ENCODE measurements around the gene CNTNAP2. TPM values are rescaled to one million over a fixed set of nuclear protein-coding genes. Genes with fewer than 3 reads are reported as not detected.

The CNTNAP2 gene
- total RNA-seq = under 1 TPM in 1 of 2 experiments, not detected in 1; 0.14 TPM

DNA sequence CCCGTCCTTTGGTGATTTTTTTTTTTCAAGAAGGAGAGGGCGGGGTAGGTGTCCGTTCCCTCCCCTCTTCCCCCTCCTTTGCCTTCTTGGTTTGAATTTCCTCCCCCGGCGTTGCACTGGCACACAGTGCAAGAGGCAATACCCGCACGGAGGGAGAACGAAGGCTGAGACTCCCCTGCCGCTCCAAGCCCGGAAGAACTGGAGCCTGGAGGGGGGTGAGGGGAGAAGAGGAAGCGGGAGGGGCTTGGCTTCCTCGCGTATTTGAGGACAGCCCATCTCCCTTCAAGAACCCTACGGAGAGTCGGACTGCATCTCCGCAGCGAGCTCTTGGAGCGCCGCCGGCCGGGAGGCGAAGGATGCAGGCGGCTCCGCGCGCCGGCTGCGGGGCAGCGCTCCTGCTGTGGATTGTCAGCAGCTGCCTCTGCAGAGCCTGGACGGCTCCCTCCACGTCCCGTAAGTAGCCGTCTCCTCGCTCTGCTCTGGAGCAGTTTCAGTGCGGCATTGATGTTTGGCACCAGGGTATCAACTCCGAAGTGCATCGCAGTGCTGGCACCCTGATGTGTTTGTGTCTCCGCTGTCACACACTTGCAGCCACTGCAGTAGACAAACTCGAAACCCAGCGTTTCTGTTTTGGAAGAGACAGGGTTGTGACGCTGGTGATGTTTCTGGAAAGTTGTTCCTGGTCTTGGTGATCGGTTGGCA is at the start of gene CNTNAP2:
Gene CNTNAP2 (plus strand): TSS at position 281 of the 702 bp plus-strand sequence. CDS start 76 bp downstream, at position 357.
- CTCF ChIA-PET = no interaction called here
- intact Hi-C loops (cut with micrococcal nuclease) = no loop called here
- Mint-ChIP-seq H3K4me3 (peak within 1 kb of the TSS; percentile 66), H3K27me3 (ENCODE audit: low read depth) (peaks cover 29% of the 10 kb centered on the region), H3K36me3 (ENCODE audit: low read depth) (no peaks in the 10 kb centered on the region), H3K9me3 (no peaks in the 10 kb centered on the region), H3K4me1 (ENCODE audit: low read depth) (peaks cover 15% of the 10 kb centered on the region), H3K27ac (no peak within 1 kb of the TSS)
- DNase-seq = no peak

DNA sequence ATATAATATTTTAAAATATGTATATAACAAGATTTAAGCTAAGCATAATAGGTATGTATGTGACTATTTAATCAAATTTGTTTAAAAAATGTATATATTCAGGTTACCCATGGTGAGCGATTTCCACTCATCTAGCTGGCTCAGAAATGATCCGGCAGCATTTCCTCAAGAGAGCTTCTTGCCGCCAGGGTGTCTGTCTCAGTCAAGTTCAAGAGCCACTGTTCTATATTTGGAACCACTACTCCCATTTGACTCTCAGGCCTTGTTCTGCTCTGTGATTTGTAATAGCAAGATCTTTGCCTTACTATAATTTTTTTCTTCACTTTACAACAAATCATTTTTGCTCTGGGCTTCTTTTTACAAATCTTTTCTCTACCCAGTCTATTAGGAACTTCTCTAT is 48.7 kb upstream of the CNTNAP2 start:
- no peaks in the 10 kb centered on the region for H3K27me3 Mint-ChIP-seq (ENCODE audit: low read depth)
- CTCF ChIA-PET = interaction anchor here (1.1 kb wide), 1 partner anchor 23 kb away, joined by 4 read pairs; no protein-coding TSS in a partner anchor
- DNase-seq = no peak
- intact Hi-C loops (cut with micrococcal nuclease) = no loop called here
- H3K9me3 Mint-ChIP-seq = no peaks in the 10 kb centered on the region
- H3K4me1 Mint-ChIP-seq (ENCODE audit: low read depth) = no peaks in the 10 kb centered on the region
- no peak overlapping the region for H3K4me3 Mint-ChIP-seq
- no peak overlapping the region for H3K27ac Mint-ChIP-seq
- H3K36me3 Mint-ChIP-seq (ENCODE audit: low read depth) = no peaks in the 10 kb centered on the region

DNA sequence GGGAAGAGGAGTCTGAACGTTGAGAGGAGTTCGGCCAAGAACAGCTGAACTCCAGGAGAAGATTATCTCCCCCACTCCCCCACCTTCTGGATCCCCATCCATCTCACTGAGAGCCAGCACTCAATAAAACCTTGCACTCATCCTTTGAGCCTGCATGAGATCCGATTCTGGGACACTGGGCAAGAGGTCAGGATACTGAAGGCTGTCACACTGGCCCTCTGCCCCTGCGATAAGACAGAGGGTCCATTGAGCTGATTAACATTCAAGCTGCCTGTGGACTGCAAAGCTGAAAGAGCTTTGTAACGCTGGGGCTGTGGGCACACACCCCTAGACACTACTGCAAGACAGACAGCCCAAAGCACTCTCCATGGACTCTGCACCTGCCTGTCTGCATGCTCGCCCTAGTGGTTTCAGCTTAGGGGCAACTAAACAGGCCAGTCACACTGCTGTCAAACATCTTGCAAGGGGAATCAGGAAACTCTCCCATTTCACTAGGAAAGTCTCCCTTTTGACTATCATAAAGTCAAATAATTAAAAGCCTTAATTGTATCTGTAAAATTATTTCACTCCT is 42.3 kb upstream of the CNTNAP2 start:
- Mint-ChIP-seq H3K36me3 (ENCODE audit: low read depth) (no peaks in the 10 kb centered on the region), H3K27me3 (ENCODE audit: low read depth) (no peaks in the 10 kb centered on the region), H3K27ac (no peak overlapping the region), H3K4me1 (ENCODE audit: low read depth) (no peaks in the 10 kb centered on the region), H3K9me3 (no peaks in the 10 kb centered on the region), H3K4me3 (no peak overlapping the region)
- no peak for DNase-seq
- intact Hi-C loops (cut with micrococcal nuclease) = no loop called here
- CTCF ChIA-PET = no interaction called here

DNA sequence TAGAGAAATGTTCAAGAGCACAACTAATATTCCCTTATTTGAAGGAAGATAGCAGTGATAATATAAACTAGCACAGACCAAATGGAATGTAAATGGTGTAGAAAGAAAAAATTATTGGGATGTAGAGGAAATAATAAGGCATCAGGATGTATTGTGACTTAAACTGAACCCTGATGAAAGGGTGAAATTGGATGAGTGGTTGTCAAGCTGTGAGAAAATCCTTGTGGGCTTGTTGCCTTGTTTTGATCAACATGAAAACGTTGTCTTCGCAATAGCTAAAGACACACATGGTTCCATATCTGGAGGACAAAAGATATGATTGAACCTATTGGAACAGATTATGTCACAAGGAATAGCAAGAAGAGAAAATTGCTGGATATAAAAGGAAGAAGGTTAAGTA is 40.3 kb upstream of the CNTNAP2 start:
- intact Hi-C loops (cut with micrococcal nuclease) = no loop called here
- DNase-seq = no peak
- CTCF ChIA-PET = no interaction called here
- H3K27ac Mint-ChIP-seq = no peak overlapping the region
- no peaks in the 10 kb centered on the region for H3K36me3 Mint-ChIP-seq (ENCODE audit: low read depth)
- H3K4me1 Mint-ChIP-seq (ENCODE audit: low read depth) = no peaks in the 10 kb centered on the region
- no peaks in the 10 kb centered on the region for H3K9me3 Mint-ChIP-seq
- H3K27me3 Mint-ChIP-seq (ENCODE audit: low read depth) = no peaks in the 10 kb centered on the region
- no peak overlapping the region for H3K4me3 Mint-ChIP-seq

DNA sequence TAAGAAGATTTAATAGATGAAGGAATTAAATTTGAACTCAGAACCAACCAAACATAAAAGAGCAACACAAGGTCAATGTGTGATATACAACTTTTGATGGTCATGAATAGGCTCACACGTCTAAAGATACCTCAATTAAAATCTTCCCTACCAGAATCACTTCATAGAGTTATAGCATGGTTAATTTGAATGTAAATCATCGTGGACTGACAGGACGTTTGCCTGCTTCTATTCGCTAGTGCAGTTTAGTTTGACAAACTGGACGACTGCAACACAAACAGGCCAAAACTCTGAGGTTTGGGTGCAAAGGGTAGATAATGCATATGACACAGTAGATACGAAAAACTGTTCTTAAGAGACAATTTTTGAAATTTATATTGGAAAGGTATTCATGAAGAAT is 32.5 kb upstream of the CNTNAP2 start:
- Mint-ChIP-seq H3K4me1 (ENCODE audit: low read depth) (no peaks in the 10 kb centered on the region), H3K27ac (no peak overlapping the region), H3K27me3 (ENCODE audit: low read depth) (no peaks in the 10 kb centered on the region), H3K9me3 (no peaks in the 10 kb centered on the region), H3K36me3 (ENCODE audit: low read depth) (no peaks in the 10 kb centered on the region), H3K4me3 (no peak overlapping the region)
- DNase-seq = no peak
- CTCF ChIA-PET = no interaction called here
- intact Hi-C loops (cut with micrococcal nuclease) = no loop called here

DNA sequence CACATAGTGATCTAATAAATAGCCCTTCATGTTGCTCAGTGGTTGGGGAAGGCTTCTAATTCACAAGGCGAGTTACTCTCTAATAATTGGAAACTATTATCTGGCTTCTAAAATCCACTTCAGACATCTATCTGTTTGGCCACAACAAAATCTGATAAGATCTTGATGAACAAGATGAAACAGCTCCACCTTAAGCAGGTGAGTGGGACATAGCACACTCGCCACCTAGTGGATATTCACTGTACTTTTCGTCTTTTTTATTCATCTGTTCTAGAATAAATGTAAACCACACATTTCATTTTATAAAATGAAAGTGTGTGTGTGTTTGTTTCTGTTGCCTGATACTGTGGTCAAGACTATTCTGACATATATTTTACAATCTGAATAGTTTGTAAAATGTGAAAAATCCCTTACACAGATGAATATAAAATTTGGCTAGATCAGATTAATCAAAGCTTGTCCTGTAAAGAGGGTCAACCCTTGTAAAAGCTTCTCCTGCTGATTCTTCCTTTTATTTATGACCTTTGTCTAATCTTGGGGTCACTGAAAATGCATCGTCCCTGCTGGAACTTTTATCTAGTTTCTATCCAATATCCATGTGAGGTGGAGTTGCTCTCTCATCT is 26.5 kb upstream of the CNTNAP2 start:
- CTCF ChIA-PET = interaction anchor here (0.5 to 2.0 kb wide), 10 partner anchors 10 to 1539 kb away, joined by 3 to 7 read pairs (median 4); no protein-coding TSS in a partner anchor
- intact Hi-C loops (cut with micrococcal nuclease) = loop anchor here (1.0 to 5.0 kb wide), 3 partner anchors 918 to 1235 kb away; no protein-coding TSS in a partner anchor
- H3K4me3 Mint-ChIP-seq = no peak overlapping the region
- DNase-seq = peak; percentile 14
- H3K9me3 Mint-ChIP-seq = no peaks in the 10 kb centered on the region
- H3K27ac Mint-ChIP-seq = no peak overlapping the region
- H3K27me3 Mint-ChIP-seq (ENCODE audit: low read depth) = no peaks in the 10 kb centered on the region
- H3K4me1 Mint-ChIP-seq (ENCODE audit: low read depth) = no peaks in the 10 kb centered on the region
- H3K36me3 Mint-ChIP-seq (ENCODE audit: low read depth) = no peaks in the 10 kb centered on the region

DNA sequence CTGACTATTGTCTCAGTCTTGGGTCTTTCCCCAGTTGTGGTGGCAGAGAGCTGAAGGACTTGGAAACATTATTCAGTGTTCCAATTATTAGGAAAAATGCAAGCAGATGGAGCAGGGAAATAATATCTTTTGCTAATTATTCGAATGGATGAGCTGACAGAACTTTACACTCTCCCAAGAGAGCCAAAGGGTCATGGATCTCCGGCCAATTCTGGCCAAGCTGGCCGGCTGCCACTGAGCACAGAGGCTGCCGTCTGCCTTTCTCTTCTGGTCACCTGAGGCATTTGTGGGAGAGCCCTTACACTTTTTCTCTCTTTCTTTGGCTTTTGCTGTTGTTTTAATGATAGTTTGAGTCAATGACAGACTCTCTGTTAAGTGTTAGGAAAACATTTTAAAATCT is 22.2 kb upstream of the CNTNAP2 start:
- Mint-ChIP-seq H3K9me3 (no peaks in the 10 kb centered on the region), H3K4me3 (no peak overlapping the region), H3K27me3 (ENCODE audit: low read depth) (peaks cover 3% of the 10 kb centered on the region), H3K27ac (no peak overlapping the region), H3K4me1 (ENCODE audit: low read depth) (no peaks in the 10 kb centered on the region), H3K36me3 (ENCODE audit: low read depth) (no peaks in the 10 kb centered on the region)
- CTCF ChIA-PET = no interaction called here
- intact Hi-C loops (cut with micrococcal nuclease) = loop anchor here (5.0 kb wide), 1 partner anchor 922 kb away; no protein-coding TSS in a partner anchor
- no peak for DNase-seq

DNA sequence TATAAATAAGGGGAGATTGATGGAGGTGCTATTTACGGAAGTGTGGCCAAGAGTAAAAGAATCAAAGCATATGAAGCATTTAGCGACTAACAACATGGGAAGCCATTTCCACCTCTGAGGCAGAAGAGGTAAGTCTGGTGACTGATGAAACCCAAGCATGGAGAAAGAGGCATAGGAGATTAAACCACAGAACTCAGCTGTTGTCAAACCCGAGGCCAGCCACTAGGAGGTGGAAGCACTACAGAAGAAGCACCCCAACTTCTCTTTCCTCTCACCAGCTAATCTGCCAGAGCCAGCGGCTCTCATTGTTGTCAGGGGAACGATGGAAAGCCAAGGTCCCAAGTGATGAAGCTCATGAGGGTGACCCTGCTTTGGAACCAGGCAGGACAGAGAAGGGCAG is 19.6 kb upstream of the CNTNAP2 start:
- no peak for DNase-seq
- intact Hi-C loops (cut with micrococcal nuclease) = no loop called here
- CTCF ChIA-PET = no interaction called here
- Mint-ChIP-seq H3K4me1 (ENCODE audit: low read depth) (no peaks in the 10 kb centered on the region), H3K4me3 (no peak overlapping the region), H3K27me3 (ENCODE audit: low read depth) (peaks cover 3% of the 10 kb centered on the region), H3K9me3 (no peaks in the 10 kb centered on the region), H3K27ac (no peak overlapping the region), H3K36me3 (ENCODE audit: low read depth) (no peaks in the 10 kb centered on the region)

DNA sequence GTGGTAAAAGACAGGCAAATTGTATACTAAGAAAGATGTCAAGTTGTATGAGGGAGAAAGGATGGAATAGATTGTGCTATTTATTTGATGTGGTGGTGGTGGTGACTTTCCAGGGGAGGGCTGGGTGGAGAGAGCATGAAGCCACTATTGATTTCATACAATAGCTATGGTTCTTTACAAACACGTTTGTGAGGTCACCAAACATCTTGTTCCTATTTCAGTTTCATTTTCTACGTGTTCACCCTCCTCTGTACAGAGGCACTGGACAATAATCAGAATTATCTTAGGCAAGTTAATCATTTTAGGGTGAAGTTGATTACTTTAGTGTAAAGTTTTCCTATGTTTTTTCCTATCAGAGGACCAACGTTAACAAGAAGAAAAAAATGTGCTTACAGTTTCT is 10.3 kb upstream of the CNTNAP2 start:
- intact Hi-C loops (cut with micrococcal nuclease) = no loop called here
- CTCF ChIA-PET = no interaction called here

DNA sequence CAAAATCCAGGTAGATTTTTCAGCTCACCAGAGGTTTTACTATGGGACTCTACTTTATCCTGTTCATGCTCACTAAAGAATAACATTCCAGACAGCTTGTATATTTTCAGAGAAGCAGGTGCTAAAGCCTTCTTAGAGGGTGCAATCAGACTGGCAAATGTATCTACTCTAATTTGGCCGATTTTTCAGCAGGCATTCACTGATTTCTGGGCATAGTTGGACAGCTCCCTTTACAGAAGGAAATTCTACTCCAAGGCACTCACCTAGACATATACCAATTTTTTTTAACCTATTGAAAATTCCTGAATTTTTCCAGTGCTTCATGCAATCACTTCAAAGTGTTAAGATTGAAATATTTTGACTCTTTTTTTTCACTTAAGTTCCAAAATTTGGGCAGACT is 3.8 kb upstream of the CNTNAP2 start:
- Mint-ChIP-seq H3K27ac (no peak overlapping the region), H3K4me1 (ENCODE audit: low read depth) (peaks cover 15% of the 10 kb centered on the region), H3K9me3 (no peaks in the 10 kb centered on the region), H3K4me3 (no peak overlapping the region), H3K27me3 (ENCODE audit: low read depth) (peaks cover 29% of the 10 kb centered on the region), H3K36me3 (ENCODE audit: low read depth) (no peaks in the 10 kb centered on the region)
- CTCF ChIA-PET = no interaction called here
- DNase-seq = no peak
- intact Hi-C loops (cut with micrococcal nuclease) = no loop called here

More for the DNA sequence above, 10.3 kb upstream of the CNTNAP2 start:
- H3K27ac Mint-ChIP-seq = no peak overlapping the region
- H3K4me3 Mint-ChIP-seq = no peak overlapping the region
- no peaks in the 10 kb centered on the region for H3K4me1 Mint-ChIP-seq (ENCODE audit: low read depth)
- no peaks in the 10 kb centered on the region for H3K9me3 Mint-ChIP-seq
- DNase-seq = no peak
- no peaks in the 10 kb centered on the region for H3K36me3 Mint-ChIP-seq (ENCODE audit: low read depth)
- no peaks in the 10 kb centered on the region for H3K27me3 Mint-ChIP-seq (ENCODE audit: low read depth)

DNA sequence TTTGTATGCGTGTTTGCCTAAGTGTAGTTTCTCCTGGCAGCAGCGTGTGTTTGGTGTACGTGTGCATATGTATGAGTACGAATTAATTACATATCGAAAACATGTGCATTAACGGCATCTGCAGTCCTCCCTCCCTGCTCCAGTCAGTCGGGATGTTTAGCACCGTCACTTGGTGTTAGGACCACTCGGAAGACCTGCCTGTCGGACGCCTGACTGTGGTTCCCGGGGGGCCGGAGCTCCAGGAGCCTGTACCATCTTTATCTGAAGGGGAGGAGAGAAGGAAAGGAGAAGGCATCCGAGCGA is 1.1 kb upstream of the CNTNAP2 start:
- no peak for DNase-seq
- Mint-ChIP-seq H3K4me1 (ENCODE audit: low read depth) (peaks cover 15% of the 10 kb centered on the region), H3K27me3 (ENCODE audit: low read depth) (peaks cover 29% of the 10 kb centered on the region), H3K27ac (no peak overlapping the region), H3K36me3 (ENCODE audit: low read depth) (no peaks in the 10 kb centered on the region), H3K4me3 (peak overlapping the region; percentile 66), H3K9me3 (no peaks in the 10 kb centered on the region)
- intact Hi-C loops (cut with micrococcal nuclease) = no loop called here
- CTCF ChIA-PET = no interaction called here

DNA sequence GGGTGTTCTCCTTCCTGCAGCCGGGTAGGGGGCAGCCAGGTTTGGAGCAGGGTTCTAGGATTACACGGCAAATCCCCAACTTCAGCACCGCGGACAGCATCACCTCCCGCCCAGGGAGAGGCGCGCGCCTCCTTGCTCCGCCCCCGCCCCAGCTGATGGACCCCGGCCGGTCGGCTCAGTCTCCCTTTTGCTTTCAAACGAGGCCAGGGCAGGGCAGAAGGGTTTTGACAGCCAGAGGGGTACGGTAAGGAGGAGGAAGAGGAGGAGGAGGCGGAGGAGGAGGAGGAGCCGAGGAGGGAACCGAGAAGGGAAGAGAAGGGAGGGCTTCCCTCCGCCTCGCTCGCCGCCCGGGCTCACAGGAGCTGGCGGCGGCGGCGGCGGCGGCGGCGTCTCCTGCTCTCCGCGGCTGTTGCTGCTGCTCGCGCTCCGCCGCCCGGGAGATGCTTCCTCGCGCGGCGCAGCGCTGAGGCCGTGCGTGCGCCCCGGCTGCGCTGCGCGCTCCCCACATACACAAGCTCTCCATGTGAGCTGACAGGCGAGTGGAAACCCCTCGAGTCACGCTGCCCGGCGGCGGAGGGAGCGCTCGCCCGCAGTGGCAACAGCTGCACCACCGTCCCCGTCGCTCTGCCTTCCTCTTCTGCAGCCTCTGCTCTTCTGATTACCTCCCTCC is 615 bp upstream of the CNTNAP2 start:
- DNase-seq = peak; percentile 49
- CTCF ChIA-PET = no interaction called here
- intact Hi-C loops (cut with micrococcal nuclease) = no loop called here
- H3K27me3 Mint-ChIP-seq (ENCODE audit: low read depth) = peaks cover 29% of the 10 kb centered on the region
- H3K4me3 Mint-ChIP-seq = peak overlapping the region; percentile 66
- no peaks in the 10 kb centered on the region for H3K36me3 Mint-ChIP-seq (ENCODE audit: low read depth)
- no peak overlapping the region for H3K27ac Mint-ChIP-seq
- no peaks in the 10 kb centered on the region for H3K9me3 Mint-ChIP-seq
- peaks cover 15% of the 10 kb centered on the region for H3K4me1 Mint-ChIP-seq (ENCODE audit: low read depth)
